GM20000 (cell line): ENCODE measurements around the gene RARRES2.
"Not testable (repeated sequence)": the region's sequence is repeated elsewhere in the genome, so short reads cannot be mapped to it uniquely, and the experiment has no call there.

Source experiments
- DNase-seq: peaks from one replicate; pipeline ENCODE4 v3.0.0; 2012; ENCODE audit warnings: low spot score
- CTCF ChIP-seq: IDR thresholded peaks from 2 replicates; pipeline ENCODE4 v1.5.1; 2012; ENCODE audit warnings: mild to moderate bottlenecking, control low read depth; ENCODE audit errors: extremely low read depth, missing control alignments

Gene RARRES2

GRCh38 chr7:150323682-150324372 is 17.6 kb downstream of the RARRES2 start:
- TF ChIP-seq CTCF: no peak
- no peak for DNase-seq

- peak; percentile 12 for TF ChIP-seq CTCF
- peak; percentile 87 for DNase-seq
Measured at GRCh38 chr7:150322833-150323681, 18.4 kb downstream of the RARRES2 start, which contains the start of the genes ACTR3C and LRRC61. Gene ACTR3C, minus strand, starts transcription at chr7:150323545. Its CDS starts 28,249 bp downstream, at chr7:150295296. Gene LRRC61, plus strand, starts transcription at chr7:150323355. Its CDS starts 13,507 bp downstream, at chr7:150336862.

- DNase-seq: peak; percentile 20
- TF ChIP-seq CTCF: no peak
Measured at GRCh38 chr7:150322114-150322832, 19.2 kb downstream of the RARRES2 start.

GRCh38 chr7:150321788-150322113 is 19.7 kb downstream of the RARRES2 start:
- TF ChIP-seq CTCF: no peak
- no peak for DNase-seq

GRCh38 chr7:150317748-150318444 is 23.5 kb downstream of the RARRES2 start:
- no peak for TF ChIP-seq CTCF
- DNase-seq: no peak

- DNase-seq: not testable (repeated sequence)
Measured at GRCh38 chr7:150316987-150317386, 24.4 kb downstream of the RARRES2 start.

- no peak for TF ChIP-seq CTCF
- no peak for DNase-seq
Measured at GRCh38 chr7:150314639-150315239, 26.7 kb downstream of the RARRES2 start.
